ENCODE data around the gene TFDP2. TPM values are rescaled to one million over a fixed set of nuclear protein-coding genes. Genes with fewer than 3 reads are reported as not detected.

The TFDP2 gene
- total and polyA plus RNA-seq, 2 of the 8 experiments (the other 6 are each of a cell fraction or from before 2014, with no cell fraction given), result 41.1 to 119 TPM

GRCh38 chr3:141905129-141905528, 244.2 kb downstream of the TFDP2 start:
- no peak overlapping the region for H3K9ac ChIP-seq (replicated peaks in 1 of 4; ENCODE audit: extremely low read depth in 1 of 4, low read depth in 3 of 4, low read length in 3 of 4)
- H3K4ac ChIP-seq (replicated peaks; ENCODE audit: insufficient read length, low read depth, low read length), result no peak overlapping the region
- H2BK20ac ChIP-seq (ENCODE audit: low read length), result no peak overlapping the region
- peaks cover 8% of the 10 kb centered on the region for H3K79me1 ChIP-seq (ENCODE audit: low read depth, low read length)
- no peak for FAIRE-seq
- no peak overlapping the region for H2BK120ac ChIP-seq (replicated peaks; ENCODE audit: low read depth, low read length)
- no peak overlapping the region for H2BK5ac ChIP-seq (ENCODE audit: low read depth, low read length)
- no peak overlapping the region for H4K91ac ChIP-seq (replicated peaks; ENCODE audit: insufficient read length, low read length)
- no peak overlapping the region for H3K4me3 ChIP-seq (ENCODE audit: extremely low read depth in 1 of 4, insufficient read depth in 2 of 4, low read depth in 3 of 4, low read length in 4 of 4)
- no peak for DNase-seq (ENCODE audit: low read depth in 1 of 2, low spot score in 2 of 2)
- H2AK5ac ChIP-seq (ENCODE audit: low read depth, low read length), result no peak overlapping the region
- peaks cover 3 to 27% of the 10 kb centered on the region in 2 experiments; a peak in 3 of 4 replicates for H3K79me2 ChIP-seq (ENCODE audit: control insufficient read depth in 1 of 2, insufficient read depth in 2 of 2, low read length in 2 of 2)
- H3K4me1 ChIP-seq (replicated peaks in 1 of 4; ENCODE audit: control insufficient read depth in 3 of 4, insufficient read depth in 4 of 4, low read length in 3 of 4), result no peaks in the 10 kb centered on the region
- H4K20me1 ChIP-seq (replicated peaks in 1 of 2; ENCODE audit: control insufficient read depth in 1 of 2, insufficient read depth in 2 of 2, low read length in 2 of 2), result peaks cover 0 to 6% of the 10 kb centered on the region in 2 experiments
- no peak overlapping the region for H3K4me2 ChIP-seq (ENCODE audit: insufficient read depth in 1 of 2, low read depth in 2 of 2, low read length in 2 of 2)
- no peaks in the 10 kb centered on the region for H3K23me2 ChIP-seq (ENCODE audit: low read depth, low read length)
- no peak overlapping the region for H4K5ac ChIP-seq (ENCODE audit: insufficient read length, low read depth, low read length)
- CTCF ChIA-PET (ENCODE audit: partially characterized antibody), result interaction anchor here (1.7 kb wide), 1 partner anchor 8 kb away, joined by 7 read pairs; no protein-coding TSS in a partner anchor
- H3K9me3 ChIP-seq (ENCODE audit: insufficient read depth in 2 of 2, low read depth in 1 of 2, low read length in 1 of 2), result peaks cover 5% of the 10 kb centered on the region in 2 experiments; a peak in 2 of 4 replicates
- no peak overlapping the region for H2AFZ ChIP-seq (ENCODE audit: low read length)
- H3K56ac ChIP-seq (replicated peaks; ENCODE audit: insufficient read length, low read depth, low read length), result no peak overlapping the region
- no peak overlapping the region for H2BK12ac ChIP-seq (ENCODE audit: low read depth, low read length)
- H2BK15ac ChIP-seq (ENCODE audit: low read length), result no peak overlapping the region
- no peak overlapping the region for H3K23ac ChIP-seq (ENCODE audit: insufficient read length)
- H3K14ac ChIP-seq (ENCODE audit: insufficient read length), result no peak overlapping the region
- H3K27me3 ChIP-seq (replicated peaks in 1 of 4; ENCODE audit: control insufficient read depth in 3 of 4, extremely low read depth in 1 of 4, insufficient read depth in 3 of 4, low read length in 3 of 4), result peaks cover 0 to 2% (median 0%) of the 10 kb centered on the region in 4 experiments; a peak in 1 of 7 replicates
- H4K8ac ChIP-seq (ENCODE audit: extremely low read depth, insufficient read depth, low read length), result no peak overlapping the region
- WGBS, 2 experiments (ENCODE audit: extremely low coverage in 1 of 2, insufficient coverage in 1 of 2, insufficient read length in 1 of 2, insufficient replicate concordance in 2 of 2, low coverage in 1 of 2, low lambda C conversion rate in 2 of 2, missing lambda C conversion rate in 1 of 2), result 88% methylated on average over 2 of the region's 2 CpGs; no CpG with 5 or more reads in 1 of the 2 experiments
- H3K27ac ChIP-seq (ENCODE audit: low read depth, low read length), result no peak overlapping the region
- no peak overlapping the region for H3K18ac ChIP-seq (ENCODE audit: extremely low read depth, low read length)
- POLR2A ChIA-PET (ENCODE audit: partially characterized antibody), result no interaction called here
- H3K36me3 ChIP-seq (ENCODE audit: control insufficient read depth in 2 of 4, insufficient read depth in 4 of 4, low read length in 3 of 4), result peaks cover 2 to 64% (median 29%) of the 10 kb centered on the region in 4 experiments; a peak in 7 of 8 replicates
- no peak for TF ChIP-seq HDAC2 (IDR thresholded peaks at IDR 0.05; ENCODE audit: borderline replicate concordance in 1 of 2, low read depth in 2 of 2, low read length in 2 of 2)
- TF ChIP-seq, protein P1, sequence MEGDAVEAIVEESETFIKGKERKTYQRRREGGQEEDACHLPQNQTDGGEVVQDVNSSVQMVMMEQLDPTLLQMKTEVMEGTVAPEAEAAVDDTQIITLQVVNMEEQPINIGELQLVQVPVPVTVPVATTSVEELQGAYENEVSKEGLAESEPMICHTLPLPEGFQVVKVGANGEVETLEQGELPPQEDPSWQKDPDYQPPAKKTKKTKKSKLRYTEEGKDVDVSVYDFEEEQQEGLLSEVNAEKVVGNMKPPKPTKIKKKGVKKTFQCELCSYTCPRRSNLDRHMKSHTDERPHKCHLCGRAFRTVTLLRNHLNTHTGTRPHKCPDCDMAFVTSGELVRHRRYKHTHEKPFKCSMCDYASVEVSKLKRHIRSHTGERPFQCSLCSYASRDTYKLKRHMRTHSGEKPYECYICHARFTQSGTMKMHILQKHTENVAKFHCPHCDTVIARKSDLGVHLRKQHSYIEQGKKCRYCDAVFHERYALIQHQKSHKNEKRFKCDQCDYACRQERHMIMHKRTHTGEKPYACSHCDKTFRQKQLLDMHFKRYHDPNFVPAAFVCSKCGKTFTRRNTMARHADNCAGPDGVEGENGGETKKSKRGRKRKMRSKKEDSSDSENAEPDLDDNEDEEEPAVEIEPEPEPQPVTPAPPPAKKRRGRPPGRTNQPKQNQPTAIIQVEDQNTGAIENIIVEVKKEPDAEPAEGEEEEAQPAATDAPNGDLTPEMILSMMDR (IDR thresholded peaks at IDR 0.05; ENCODE audit: control extremely low read depth in 1 of 3, insufficient read depth in 1 of 3, low read depth in 1 of 3, low read length in 3 of 3), result no peak
- TF ChIP-seq EZH2 (IDR thresholded peaks at IDR 0.05; ENCODE audit: low read depth, low read length, severe bottlenecking), result no peak
- no peak for TF ChIP-seq SIN3A (conservative IDR thresholded peaks at IDR 0.05 in 1 of 2, IDR thresholded peaks at IDR 0.05 in 1 of 2; ENCODE audit: low read depth in 1 of 2, low read length in 2 of 2)
- TF ChIP-seq SUZ12 (IDR thresholded peaks at IDR 0.05; ENCODE audit: low read length), result no peak
- TF ChIP-seq, protein P2, sequence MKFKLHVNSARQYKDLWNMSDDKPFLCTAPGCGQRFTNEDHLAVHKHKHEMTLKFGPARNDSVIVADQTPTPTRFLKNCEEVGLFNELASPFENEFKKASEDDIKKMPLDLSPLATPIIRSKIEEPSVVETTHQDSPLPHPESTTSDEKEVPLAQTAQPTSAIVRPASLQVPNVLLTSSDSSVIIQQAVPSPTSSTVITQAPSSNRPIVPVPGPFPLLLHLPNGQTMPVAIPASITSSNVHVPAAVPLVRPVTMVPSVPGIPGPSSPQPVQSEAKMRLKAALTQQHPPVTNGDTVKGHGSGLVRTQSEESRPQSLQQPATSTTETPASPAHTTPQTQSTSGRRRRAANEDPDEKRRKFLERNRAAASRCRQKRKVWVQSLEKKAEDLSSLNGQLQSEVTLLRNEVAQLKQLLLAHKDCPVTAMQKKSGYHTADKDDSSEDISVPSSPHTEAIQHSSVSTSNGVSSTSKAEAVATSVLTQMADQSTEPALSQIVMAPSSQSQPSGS (IDR thresholded peaks at IDR 0.05; ENCODE audit: low read length), result no peak
- TF ChIP-seq JUND (IDR thresholded peaks at IDR 0.05; ENCODE audit: low read length), result no peak
- TF ChIP-seq NRF1 (IDR thresholded peaks at IDR 0.05; ENCODE audit: low read depth, low read length), result no peak

Data from H1 (cell line).